DMS79 (cell line): Measurements from ENCODE around the gene PPFIA2.

Experiments
- DNase-seq: peaks from one replicate; lab custom pipeline; 2025; lab: John Stamatoyannopoulos, UW

The PPFIA2 gene

DNA sequence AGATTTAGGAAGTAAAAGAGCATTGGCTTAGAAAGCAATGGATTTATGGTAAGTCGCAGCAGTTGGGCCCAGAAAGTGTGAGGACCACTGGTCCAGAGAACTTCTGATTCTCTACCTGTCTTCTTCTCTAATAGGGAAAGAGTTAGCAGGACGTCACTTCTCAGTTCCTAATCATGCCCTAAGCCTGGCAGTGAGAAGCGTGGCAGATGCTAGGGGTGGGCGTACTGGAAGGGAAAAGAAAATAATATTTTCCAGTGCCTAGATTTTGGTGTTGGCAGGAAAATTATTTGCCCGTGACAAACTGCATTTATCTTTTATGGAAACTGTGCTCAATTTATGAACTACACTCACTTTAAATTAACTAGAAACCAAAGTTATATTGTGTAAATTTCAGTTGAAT, 212.3 kb downstream of the PPFIA2 start:
- no peak for DNase-seq

DNA sequence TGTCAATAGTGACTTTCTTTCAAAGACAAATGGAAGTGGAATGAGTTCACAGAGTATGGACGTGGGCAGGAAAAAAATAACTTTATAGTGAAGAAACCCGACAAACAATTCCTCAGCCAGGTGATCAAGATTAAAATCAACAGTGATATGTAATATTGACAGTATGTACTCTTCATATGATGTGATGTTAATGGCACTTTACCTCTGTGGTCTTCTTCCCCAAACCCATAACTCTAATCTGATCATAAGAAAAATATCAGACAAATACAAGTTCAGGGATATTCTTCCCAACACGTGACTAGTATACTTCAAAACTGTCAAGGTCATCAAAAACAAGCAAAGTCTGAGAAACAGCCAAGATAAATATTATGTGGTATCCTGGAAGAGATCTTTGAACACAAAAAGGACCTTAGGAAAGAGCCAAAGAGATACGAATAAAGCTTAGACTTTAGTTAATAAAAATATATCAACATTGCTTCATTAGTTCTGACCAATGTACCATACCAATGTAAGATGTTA, 215.5 kb downstream of the PPFIA2 start:
- DNase-seq, result no peak

DNA sequence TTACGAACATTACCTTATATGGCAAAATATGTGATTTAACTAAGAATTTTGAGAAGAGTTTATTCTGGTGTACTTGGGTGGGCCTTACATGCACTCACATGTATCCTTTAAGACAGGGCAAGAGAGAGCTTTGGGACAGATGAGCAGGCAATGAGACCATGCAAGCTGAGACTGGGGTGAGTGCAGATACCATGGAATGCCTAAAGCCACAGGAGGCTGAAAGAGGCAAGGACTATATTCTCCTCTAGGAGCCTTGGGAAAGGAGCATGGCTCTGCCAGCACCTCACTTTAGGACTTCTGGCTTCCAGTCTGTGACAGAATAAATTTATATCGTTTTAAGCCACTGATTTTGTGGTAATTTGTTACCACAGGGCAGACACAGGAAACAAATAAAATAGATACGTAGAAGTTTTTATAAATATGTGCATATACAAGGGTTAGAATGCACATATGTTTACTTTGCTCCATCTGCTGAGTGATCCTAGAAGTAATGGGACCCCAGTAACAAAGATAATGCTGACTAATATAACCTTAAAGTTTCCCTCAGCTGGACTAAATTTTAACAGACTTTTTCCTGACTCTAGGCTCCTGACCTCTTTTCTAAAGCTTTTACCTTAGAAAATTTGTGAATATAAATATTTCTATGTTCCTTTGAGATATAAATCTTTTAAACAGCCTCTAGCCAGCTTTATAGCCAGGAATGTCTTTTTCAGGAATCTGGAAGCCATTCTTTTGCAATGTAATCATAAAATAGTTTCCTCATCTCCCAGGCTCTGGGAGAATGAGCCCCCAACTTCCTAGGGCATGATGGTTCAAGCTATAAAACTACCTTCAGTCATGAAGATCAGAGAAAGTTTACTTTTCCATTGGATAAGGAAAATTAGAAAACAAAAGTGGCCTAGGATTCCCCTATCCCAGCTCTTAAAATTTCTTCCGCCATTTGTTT, 216.8 kb downstream of the PPFIA2 start:
- no peak for DNase-seq

DNA sequence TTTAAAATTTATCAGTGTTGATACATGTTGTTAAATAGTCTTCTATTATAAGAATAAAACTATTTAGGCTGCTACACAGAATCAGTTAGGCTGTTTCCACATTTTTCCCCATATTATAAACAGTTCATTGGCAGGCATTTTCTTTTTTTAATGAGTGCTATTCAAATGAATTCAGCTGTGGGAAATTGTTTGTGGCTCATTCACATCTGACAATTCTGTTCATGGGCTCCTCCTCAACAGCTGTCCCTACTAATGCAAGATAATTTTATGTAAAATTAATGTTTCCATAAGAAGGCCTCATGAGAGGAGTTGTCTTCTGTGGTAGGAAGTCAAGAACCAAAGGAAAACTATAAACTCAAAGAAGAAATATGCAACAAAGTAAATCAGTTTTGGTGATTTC, 218.0 kb downstream of the PPFIA2 start:
- DNase-seq, result no peak

DNA sequence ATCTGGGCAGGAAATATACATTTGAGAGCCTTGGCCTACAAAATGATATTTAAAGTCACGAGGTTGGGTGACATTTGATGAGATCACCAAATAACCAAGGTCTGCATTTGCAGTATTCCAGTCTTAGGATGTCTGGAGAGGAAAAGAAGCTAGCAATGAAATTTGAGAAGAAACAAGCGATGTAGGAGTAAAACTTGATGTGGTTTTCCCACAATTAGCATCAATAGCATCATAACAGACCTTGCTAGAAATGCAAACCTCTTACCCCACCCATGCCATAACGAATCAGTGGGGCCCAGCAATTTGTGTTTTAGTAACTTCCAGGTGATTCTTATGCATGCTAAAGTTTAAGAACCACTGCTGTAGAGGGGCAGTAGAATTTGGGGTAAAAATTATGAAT, 219.9 kb downstream of the PPFIA2 start:
- no peak for DNase-seq

DNA sequence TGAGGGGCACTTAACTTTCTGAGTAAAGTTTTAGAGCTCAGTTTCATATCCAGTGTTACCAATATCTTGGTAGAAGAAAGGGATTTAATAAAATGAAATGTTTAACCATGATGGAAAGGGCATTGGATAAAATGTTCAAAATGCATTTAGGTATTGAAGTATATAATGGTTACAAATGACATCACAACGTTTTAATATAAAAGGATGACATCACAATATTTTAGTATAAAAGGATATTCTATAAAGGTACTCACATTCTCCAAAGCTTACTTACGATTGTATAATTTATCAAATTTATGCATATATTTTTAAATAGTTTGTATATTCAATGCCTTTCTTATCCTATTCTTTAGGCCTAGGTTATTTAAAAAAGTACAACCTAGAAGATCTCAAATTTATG, 226.1 kb downstream of the PPFIA2 start:
- DNase-seq, result no peak

DNA sequence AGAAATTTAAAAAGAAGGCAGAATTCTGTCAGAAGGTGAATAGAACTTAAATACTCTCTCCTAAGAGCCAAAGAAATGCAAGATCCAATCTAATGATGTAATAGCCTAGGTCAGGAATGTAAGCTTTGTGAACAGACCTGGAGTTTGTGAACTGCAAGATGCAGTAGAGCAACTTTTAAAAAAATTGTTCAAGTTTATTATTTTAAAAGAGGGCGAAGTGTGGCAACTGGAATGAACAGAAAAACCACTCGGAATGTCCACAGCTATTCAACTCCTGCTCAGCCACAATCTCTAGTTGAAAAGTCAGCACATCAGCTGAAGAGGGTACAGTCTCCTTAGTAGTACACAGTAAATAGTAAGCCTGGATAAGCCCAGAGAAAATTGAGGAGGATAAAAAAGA, 228.8 kb downstream of the PPFIA2 start:
- no peak for DNase-seq

DNA sequence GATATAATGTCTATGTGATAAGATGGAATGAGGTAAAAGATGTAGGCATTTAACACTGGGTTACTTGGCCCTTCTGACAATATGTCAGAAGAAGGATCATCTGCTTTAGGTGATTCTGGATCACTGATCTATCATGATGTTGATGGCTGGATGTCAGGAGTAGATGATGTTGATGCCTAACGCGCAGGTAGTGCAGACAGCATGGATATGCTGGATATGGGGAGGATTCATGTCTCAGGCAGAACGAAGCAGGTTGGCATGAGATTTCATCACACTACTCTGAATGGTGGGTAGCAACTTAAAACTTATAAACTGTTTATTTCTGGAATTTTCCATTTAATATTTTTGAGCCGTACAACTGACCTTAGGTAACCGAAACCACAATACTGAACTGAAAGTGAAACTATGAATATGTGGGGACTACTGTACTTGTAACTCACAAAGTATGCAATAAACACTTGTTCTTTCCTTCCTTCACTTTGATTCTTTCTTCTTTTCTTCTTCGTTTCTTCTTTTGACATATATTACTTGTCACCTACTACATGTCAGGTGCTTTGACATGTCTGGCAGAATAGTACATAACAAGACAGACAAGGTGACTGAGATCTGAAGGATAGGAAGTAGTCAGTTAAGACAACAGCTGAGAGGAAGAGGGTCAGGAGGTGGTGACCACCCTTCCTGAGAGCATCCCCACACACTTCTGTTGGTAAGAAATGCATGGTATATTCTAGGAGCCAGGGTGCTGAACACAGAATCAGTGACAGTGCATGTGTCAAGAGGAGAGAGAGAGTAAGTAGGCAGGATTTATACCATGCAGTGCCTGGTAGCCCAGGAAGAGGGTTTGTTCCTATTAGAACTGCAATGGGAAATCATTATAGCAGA, 238.8 kb downstream of the PPFIA2 start:
- DNase-seq, result no peak

DNA sequence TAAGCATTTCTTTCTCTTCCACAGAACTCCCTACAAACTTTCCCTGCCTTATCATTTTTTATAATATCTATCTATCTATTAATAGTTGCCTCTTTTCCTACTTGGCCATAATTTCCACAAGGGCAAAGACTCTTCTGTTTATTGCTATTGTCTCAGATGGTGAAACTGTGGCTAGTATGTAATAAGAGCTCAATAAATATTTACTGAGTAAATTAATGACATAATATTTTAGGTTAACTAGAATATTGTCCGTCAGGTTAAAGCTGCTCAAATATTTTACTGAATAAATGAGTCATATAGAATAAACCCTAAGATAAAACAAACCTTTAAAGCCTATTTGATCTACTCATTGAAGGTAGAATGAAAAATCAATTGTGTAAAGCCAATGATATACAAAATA, 240.5 kb downstream of the PPFIA2 start:
- DNase-seq, result no peak

DNA sequence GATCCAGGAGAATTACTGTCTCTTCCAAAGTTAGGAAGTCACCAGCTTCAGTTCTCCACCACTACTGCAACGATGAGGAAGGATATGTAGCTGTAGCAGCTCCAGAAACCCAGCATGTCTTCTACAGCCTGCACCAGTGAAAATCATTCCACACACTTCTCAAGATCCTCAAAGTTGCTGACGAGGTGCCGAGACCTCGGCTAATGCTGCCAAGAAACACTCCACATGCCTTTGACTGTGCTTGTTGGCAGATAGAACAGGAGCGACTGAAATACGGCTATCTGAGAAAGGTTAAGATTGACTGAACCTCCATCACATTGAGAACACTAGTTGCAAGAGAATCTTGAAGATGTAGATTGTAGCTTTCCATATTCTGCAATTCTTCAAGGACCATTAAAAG, 241.9 kb downstream of the PPFIA2 start:
- no peak for DNase-seq

DNA sequence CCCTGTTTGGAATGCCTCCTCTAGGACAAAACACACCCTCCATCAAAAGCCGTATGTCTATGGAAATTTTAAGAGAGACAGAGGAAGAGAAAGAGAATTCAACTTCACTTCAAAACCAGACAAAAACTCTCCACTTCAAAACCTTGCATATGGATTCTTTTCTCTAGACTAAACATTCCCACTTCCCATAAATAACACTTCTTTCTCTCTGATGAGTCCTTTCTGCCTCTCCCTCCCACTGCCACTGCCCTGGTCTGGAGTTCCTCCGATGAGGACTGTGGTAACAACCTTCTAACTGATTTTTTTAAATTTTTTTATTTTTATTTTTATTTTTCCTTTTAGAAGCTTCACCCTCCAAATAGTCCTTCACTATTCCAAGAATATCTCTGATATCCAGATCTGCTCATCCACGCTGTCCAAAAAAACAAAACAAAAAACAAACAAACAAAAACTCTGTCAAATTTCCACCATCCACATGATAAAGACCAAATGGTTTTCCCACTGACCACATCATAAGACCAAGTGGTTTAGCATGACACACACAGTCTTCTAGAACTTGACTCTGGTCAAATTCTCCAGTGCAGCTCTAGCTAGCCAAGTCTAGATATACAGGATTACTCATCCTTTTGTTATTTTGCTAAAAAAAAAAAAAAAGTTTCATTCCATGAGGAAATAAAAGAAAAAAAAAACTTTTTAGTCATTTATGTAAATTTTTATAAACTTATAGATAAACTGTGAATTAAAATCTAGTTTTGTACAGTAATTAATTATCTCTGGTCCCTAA, 256.0 kb downstream of the PPFIA2 start:
- no peak for DNase-seq

DNA sequence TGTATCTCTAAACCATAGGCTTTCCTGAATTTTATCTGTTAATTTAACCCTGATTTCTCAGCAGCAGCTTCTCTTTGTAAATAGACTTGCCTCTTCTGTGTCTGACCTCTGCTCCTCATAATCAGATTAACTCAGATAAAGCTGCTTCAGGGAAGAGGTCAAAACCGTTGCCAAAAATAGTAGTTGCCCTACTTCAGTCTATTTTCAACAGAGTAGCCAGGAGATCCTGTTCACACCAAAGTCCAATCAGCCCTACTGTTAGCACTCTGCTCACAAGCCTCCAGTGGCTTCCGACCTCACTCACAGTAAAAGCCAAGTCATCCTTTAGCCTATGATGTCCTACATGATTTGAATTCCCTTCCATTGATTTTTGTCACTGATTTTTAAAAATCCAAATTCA, 258.4 kb downstream of the PPFIA2 start:
- DNase-seq, result no peak

DNA sequence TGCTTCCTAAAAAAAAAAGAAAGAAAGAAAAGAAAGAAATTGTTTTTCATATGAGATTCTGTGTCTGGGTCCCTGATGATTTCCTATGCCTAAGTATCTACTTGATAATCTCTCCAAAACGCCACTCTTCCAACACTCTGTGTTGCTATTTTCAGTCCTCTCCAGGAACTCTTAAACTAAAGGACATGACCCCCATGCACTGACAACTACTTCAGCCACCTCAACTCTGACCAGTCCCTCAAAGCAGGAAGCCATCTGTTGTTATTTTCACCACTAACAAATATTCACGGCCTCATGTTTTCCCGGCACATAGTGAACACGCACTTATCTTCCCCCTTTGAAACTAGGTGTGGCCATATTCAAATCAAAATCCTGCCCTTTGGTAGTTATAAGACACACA, 259.3 kb downstream of the PPFIA2 start:
- no peak for DNase-seq

DNA sequence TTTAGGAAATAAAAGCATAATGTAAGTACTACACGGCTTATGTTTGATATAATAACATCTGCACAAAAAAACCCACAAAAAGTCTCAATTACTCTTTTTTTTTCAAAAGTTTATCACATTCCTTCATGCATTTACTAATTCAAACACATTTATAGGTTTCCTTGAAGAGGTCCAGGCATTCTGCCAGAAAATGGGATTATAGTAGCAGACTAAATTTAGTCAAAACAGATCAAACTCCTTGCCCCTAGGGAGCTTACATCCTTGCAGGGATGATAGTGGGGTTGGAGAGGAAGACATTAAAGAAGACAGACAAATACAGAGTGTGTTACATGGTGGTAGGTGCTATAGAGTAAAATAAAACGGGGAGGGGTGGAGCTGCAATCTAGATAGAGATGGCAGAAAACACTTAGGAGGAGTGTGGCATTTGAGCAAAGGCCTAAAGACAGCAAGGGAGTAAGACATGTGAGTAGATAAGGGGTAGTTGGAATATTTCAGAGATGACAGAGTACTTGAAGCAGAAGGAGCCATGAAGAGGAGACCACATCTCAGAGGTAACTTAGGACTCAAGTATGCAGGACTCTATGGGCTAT, 266.9 kb downstream of the PPFIA2 start:
- DNase-seq, result no peak

DNA sequence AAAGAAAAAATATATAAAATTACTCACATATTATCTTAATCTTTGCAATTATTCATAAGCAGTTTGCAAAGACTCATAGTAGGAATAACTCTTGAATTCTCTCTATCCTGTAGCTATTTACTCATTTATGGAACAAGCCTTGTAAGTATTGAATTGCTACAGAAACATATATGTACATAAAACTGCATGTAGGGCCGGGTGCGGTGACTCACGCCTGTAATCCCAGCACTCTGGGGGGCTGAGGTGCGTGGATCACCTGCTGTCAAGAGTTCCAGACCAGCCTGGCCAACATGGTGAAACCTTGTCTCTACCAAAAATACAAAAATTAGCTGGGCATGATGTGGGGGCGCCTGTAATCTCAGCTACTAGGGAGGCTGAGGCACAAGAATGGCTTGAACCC, 286.2 kb downstream of the PPFIA2 start:
- DNase-seq, result no peak

DNA sequence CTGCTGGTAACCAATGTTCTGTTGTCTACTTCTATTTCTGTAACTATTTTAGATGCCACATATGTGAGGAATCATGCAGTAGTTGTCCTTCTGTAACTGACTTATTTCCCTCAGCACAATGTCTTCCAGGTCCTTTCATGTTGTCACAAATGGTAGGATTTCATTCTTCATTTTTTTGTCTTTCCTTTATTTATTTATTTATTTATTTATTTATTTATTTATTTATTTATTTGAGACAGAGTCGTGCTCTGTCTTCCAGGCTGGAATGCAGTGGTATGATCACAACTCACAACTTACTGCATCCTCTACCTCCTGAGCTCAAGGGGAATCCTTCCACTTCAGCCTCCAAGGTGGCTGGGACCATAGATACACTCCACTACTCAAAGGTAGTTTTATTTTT, 288.2 kb downstream of the PPFIA2 start:
- no peak for DNase-seq

DNA sequence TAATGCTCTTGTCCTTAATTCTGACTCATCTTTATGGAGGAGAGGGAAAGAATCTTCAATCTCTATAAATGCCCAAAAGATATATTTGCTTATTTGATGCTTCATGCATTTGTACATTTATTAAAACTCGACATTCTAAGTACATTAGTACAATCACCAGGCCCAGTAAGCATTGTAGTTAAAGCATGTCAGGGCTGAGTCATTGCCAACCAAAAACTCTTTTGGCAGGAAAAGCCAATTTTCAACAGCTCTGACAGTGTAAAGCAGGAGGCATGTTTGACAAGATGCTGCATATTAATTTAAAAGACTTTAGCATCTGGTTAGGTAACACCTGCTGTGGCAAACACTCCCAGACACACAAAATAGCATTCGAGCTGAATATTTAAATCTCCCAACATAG, 290.9 kb downstream of the PPFIA2 start:
- DNase-seq, result no peak

DNA sequence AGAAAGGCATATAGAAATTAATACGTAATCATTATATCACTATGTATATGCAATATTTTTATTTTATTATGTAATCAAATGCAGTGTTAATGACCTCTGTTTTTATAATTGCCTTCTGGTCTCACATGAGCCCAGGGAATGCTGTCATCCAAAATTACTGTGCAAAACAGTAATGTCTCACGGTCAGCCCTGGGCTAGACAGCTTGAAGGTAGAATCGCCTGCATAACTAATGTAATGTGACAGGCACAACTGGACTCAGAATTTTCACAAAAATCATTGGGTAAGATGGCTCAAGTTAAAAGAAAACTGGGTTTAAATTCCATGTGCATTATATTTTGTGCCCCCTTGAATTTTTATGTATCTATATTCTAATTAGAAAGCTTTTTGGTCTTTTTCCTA, 293.3 kb downstream of the PPFIA2 start:
- DNase-seq, result no peak

DNA sequence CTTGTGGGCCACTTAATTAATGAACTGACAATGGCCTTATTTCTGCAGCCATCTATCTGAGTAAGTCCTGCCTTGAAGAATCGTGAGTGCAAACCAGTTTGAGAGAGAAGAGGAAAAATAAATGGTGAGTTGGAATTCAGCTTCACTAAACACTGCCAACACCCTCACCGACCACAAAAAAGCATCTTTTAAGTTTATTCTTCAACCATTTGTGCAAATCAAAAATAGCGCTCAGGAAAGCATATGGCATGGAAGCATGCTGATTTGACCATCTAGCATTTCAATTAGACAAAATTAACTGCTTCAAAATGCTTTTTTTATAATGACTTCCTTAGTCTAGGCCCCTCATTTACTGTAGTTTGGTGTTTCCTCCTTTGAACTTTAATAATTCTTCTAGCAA, 294.0 kb downstream of the PPFIA2 start:
- no peak for DNase-seq

DNA sequence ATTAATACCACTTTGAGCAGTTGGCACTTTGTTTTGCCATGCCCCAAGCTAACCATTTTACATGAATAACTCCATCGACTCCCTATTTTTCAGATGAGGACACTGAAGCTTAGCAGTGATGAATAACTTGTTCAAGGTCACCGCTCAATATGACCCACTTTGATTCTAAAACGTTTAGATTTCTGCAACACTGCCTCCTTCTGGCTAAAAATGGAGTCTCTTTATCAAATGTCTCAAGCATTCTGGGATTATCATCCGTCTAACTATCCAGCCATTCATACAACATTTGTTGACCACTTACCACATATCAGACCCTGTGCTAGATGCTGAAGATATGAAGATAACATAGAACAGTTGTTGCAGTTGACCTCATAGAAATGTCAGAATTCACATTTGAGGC, 298.0 kb downstream of the PPFIA2 start:
- no peak for DNase-seq

DNA sequence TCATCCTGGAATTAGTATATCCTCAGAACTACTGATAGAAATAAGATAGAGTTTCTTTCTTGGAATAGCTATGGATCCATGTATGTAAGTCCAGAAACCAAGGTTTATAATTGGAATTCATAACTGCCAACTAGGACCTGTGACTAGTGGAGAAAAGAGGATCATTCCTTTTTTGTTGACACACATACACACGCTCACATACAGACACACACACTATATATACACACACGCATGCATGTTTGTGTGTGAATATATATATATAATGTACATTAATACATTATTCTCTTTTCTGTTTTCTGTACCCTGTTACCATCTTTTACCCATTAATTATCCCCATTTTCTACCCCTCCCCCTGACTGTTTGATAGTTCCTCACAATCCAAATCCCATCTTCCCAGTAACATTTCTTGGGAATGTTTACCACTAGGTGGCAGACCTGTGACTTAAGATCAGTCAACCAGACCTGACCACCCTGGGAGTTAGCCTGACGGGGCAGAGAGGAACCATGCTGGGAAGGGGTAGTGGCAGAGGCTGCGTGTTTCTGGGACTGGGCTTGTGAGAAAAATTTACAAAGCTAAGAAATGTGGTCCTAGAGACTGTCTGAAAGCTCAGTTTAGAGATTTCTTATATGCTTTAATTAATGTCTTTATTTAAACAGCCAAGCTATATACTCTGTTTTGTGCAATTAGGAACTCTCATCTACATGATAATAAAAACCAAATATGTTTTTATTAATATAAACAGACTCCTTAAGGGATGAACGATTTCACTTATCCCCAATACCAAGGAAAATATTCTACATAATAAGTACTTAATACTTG, 308.0 kb downstream of the PPFIA2 start:
- DNase-seq, result no peak
